ENCODE data around the gene EIF4ENIF1.
"Not testable (repeated sequence)": the region's sequence is repeated elsewhere in the genome, so short reads cannot be mapped to it uniquely, and the experiment has no call there.

EIF4ENIF1 gene

GRCh38 chr22:31489632-31490495 is at the start of gene EIF4ENIF1:
Gene EIF4ENIF1 (minus strand): TSS chr22:31489842. CDS start chr22:31488718, 1,124 bp downstream.
- FAIRE-seq (no peak), DNase-seq (ENCODE audit: insufficient read length, low spot score) (peak; percentile 55)
- peak; percentile 68 for TF ChIP-seq POLR2A (IDR thresholded peaks at IDR 0.05; ENCODE audit: low read depth, low read length)

- DNase-seq (ENCODE audit: insufficient read length, low spot score) (no peak), FAIRE-seq (no peak)
- no peak for TF ChIP-seq POLR2A (IDR thresholded peaks at IDR 0.05; ENCODE audit: low read depth, low read length)
These were observed 49.2 kb upstream of the EIF4ENIF1 start for GRCh38 chr22:31538815-31539214.

GRCh38 chr22:31537019-31537535 is 47.4 kb upstream of the EIF4ENIF1 start:
- no peak for FAIRE-seq
- DNase-seq (ENCODE audit: insufficient read length, low spot score) = no peak
- no peak for TF ChIP-seq POLR2A (IDR thresholded peaks at IDR 0.05; ENCODE audit: low read depth, low read length)

- no peak for FAIRE-seq
- no peak for TF ChIP-seq POLR2A (IDR thresholded peaks at IDR 0.05; ENCODE audit: low read depth, low read length)
- DNase-seq (ENCODE audit: insufficient read length, low spot score) = no peak
These were observed 43.7 kb upstream of the EIF4ENIF1 start for GRCh38 chr22:31533374-31533773.

GRCh38 chr22:31532060-31532459 is 42.4 kb upstream of the EIF4ENIF1 start:
- TF ChIP-seq POLR2A (IDR thresholded peaks at IDR 0.05; ENCODE audit: low read depth, low read length) = no peak
- no peak for DNase-seq (ENCODE audit: insufficient read length, low spot score)
- no peak for FAIRE-seq

DNA sequence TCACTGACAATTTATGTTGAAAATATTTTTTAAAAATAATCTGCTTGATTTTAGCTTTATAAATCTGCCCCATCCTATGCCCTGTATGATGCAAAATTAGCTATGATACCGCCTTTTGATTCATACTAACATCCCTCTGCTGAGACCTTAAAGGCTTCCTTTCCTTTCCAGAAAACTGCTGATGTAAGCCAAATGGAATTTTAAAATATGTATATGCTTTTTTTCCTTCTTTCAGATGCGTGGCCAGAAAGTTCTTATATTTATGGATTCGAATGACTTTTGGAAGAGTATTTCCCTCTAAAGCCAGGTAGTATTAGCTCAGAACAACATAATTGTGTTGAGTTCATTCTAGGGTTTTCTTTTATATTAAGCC is 41.2 kb upstream of the EIF4ENIF1 start:
- DNase-seq (ENCODE audit: insufficient read length, low spot score) (no peak), FAIRE-seq (no peak)
- no peak for TF ChIP-seq POLR2A (IDR thresholded peaks at IDR 0.05; ENCODE audit: low read depth, low read length)

- no peak for DNase-seq (ENCODE audit: insufficient read length, low spot score)
- FAIRE-seq = no peak
- no peak for TF ChIP-seq POLR2A (IDR thresholded peaks at IDR 0.05; ENCODE audit: low read depth, low read length)
These were observed 36.6 kb upstream of the EIF4ENIF1 start for GRCh38 chr22:31526270-31526669.

- not testable (repeated sequence) for FAIRE-seq; DNase-seq (ENCODE audit: insufficient read length, low spot score)
These were observed 34.5 kb upstream of the EIF4ENIF1 start for GRCh38 chr22:31524132-31524531.

GRCh38 chr22:31520051-31520450 is 30.4 kb upstream of the EIF4ENIF1 start:
- TF ChIP-seq POLR2A (IDR thresholded peaks at IDR 0.05; ENCODE audit: low read depth, low read length) = no peak
- DNase-seq (ENCODE audit: insufficient read length, low spot score) (no peak), FAIRE-seq (no peak)

DNA sequence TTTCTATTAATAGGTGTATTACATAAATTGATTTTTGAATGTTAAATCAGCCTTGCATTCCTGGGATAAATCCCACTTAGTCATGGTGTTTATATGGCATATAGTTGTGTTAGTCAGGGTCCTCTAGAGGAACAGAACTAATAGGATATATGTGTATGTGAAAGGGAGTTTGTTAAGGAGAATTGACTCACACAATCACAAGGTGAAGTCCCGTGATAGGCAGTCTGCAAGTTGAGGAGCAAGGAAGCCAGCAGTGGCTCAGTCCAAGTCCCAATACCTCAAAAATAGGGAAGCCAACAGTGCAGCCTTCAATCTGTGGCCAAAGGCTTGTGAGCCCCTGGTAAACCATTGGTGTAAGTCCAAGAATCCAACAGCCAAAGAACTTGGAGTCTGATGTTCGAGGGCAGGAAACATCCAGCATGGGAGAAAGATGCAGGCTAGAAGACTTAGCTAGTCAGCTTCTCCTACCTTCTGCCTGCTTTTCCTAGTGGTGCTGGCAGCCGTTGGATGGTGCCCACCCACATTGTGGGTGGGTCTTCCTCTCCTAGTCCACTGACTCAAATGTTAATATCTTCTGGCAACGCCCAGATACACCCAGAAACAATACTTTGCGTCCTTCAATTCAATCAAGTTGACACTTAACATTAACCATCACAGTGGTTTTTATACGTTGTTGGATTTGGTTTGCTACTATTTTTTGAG is 19.6 kb upstream of the EIF4ENIF1 start:
- FAIRE-seq (no peak), DNase-seq (ENCODE audit: insufficient read length, low spot score) (no peak)
- TF ChIP-seq POLR2A (IDR thresholded peaks at IDR 0.05; ENCODE audit: low read depth, low read length) = no peak

- DNase-seq (ENCODE audit: insufficient read length, low spot score) (no peak), FAIRE-seq (no peak)
- no peak for TF ChIP-seq POLR2A (IDR thresholded peaks at IDR 0.05; ENCODE audit: low read depth, low read length)
These were observed 18.9 kb upstream of the EIF4ENIF1 start for GRCh38 chr22:31508536-31508935.

- DNase-seq (ENCODE audit: insufficient read length, low spot score); FAIRE-seq: not testable (repeated sequence)
These were observed 17.9 kb upstream of the EIF4ENIF1 start for GRCh38 chr22:31507517-31507916.

DNA sequence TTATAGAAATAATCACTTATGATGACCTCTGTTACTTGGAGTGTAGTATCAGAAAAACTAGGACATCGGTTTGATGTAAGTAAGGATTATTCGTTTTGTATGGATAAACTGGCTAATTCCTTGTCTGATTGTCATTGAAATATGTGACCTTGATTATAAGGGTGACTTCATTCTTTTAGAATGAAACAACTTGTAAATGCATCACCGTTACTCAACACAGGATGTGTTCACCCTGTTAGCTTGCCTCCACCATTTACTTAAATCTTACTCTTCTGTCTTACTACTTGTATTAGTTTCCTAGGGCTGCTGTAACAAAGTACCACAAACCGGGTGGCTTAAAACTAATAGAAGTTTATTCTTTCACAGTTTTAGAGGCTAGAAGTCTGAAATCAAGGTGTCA is 14.6 kb upstream of the EIF4ENIF1 start:
- FAIRE-seq (peak; percentile 41), DNase-seq (ENCODE audit: insufficient read length, low spot score) (no peak)
- TF ChIP-seq POLR2A (IDR thresholded peaks at IDR 0.05; ENCODE audit: low read depth, low read length) = no peak

DNA sequence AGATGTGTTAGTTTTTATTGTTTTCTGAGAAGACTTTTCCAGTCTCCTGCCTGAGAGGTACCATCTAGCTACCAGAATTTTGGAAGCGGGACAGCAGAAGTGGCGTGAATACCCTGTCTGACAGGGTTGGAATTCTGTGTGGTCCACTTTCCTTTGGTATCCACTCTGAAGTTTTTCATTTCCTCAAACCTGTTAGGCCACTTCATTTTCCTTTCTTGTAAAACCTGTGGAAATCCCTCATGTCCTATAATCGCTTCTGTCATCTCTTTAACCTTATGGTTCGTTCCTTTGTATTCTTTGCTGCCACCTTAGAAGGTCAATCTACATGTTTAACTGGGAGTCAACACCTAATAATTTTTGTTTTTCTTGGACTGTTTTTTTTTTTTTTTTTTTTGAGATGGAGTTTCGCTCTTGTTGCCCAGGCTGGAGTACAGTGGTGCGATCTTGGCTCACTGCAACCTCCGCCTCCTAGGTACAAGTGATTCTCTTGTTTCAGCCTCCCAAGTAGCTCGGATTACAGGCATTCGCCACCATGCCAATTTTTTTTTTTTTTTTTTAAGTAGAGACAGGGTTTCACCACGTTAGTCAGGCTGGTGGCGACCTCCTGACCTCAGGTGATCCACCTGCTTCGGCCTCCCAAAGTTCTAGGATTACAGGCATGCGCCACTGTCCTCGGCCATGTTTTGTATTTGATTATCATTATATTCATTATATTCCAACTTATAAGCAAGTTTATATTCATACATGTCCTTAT is 13.7 kb upstream of the EIF4ENIF1 start:
- TF ChIP-seq POLR2A (IDR thresholded peaks at IDR 0.05; ENCODE audit: low read depth, low read length) = no peak
- FAIRE-seq = no peak

More for the DNA sequence above, 13.7 kb upstream of the EIF4ENIF1 start:
- DNase-seq (ENCODE audit: insufficient read length, low spot score) = no peak
